ENCODE measurements around the gene NFIX.
A peak's percentile ranks its signal among the peaks of the same experiment; 100 is the strongest.

NFIX gene

GRCh38 chr19:12990853-12991252, 4.4 kb upstream of the NFIX start:
- no peak for DNase-seq

- no peak for DNase-seq
Measured at GRCh38 chr19:12991296-12991695, 4.0 kb upstream of the NFIX start.

GRCh38 chr19:12992729-12993128, 2.5 kb upstream of the NFIX start:
- no peak for DNase-seq

- no peak for DNase-seq
Measured at GRCh38 chr19:12993562-12993961, 1.7 kb upstream of the NFIX start.

GRCh38 chr19:12995596-12996405, 526 bp downstream of the NFIX start:
- peak in 1 of 3 experiments; percentile 48 for DNase-seq

- DNase-seq, result no peak
Measured at GRCh38 chr19:12996406-12997094, 1.3 kb downstream of the NFIX start.

- no peak for DNase-seq
Measured at GRCh38 chr19:12997179-12997966, 2.1 kb downstream of the NFIX start.

- DNase-seq, result no peak
Measured at GRCh38 chr19:12997967-12998940, 3.0 kb downstream of the NFIX start.

GRCh38 chr19:13001166-13001501, 5.9 kb downstream of the NFIX start:
- DNase-seq, result no peak

GRCh38 chr19:13001502-13002165, 6.4 kb downstream of the NFIX start:
- no peak for DNase-seq

GRCh38 chr19:13002166-13002898, 7.1 kb downstream of the NFIX start:
- DNase-seq, result no peak

- no peak for DNase-seq
Measured at GRCh38 chr19:13003081-13003480, 7.8 kb downstream of the NFIX start.

- DNase-seq, result no peak
Measured at GRCh38 chr19:13004273-13004672, 9.0 kb downstream of the NFIX start.

GRCh38 chr19:13005253-13005652, 10.0 kb downstream of the NFIX start:
- no peak for DNase-seq

GRCh38 chr19:13005861-13006370, 10.6 kb downstream of the NFIX start:
- peak in 2 of 3 experiments; percentile 13 to 38 for DNase-seq

GRCh38 chr19:13006431-13007281, 11.4 kb downstream of the NFIX start:
- DNase-seq, result no peak

- DNase-seq, result no peak
Measured at GRCh38 chr19:13007292-13008045, 12.2 kb downstream of the NFIX start.

GRCh38 chr19:13008926-13009787, 13.9 kb downstream of the NFIX start:
- no peak for DNase-seq

All from NCI-H1417 (cell line).